ENCODE results near the gene SMAD6.

Gene SMAD6

DNA sequence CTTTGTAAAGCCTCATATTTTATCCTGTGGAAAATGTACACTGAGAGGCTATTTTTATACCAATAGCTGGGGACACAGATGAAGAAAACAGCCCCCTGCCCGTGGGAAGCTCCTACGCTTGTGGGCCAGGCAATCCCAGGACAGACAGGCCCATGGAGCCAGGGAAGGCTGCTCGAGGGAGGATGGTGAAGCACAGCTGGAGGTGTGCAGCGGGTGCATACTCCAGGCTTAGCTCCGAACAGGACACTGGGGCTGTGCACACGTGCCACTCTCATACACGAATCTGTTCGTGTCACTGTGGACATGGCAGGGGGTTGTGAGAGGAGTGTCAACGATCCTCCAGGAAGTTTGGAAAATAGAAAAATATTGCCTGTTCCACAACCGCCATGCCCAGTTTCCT, 36.1 kb downstream of the SMAD6 start:
- Histone ChIP-seq H3K4me1 (ENCODE audit: insufficient read depth, low read length) (peaks cover 2% of the 10 kb centered on the region), H3K27me3 (ENCODE audit: insufficient read depth, low read length) (no peaks in the 10 kb centered on the region), H2AFZ (ENCODE audit: low read depth, low read length) (no peak overlapping the region), H3K36me3 (ENCODE audit: insufficient read depth, low read length) (no peaks in the 10 kb centered on the region), H3K4me3 (ENCODE audit: low read length) (no peak overlapping the region), H3K9me3 (ENCODE audit: low read length) (no peaks in the 10 kb centered on the region)

DNA sequence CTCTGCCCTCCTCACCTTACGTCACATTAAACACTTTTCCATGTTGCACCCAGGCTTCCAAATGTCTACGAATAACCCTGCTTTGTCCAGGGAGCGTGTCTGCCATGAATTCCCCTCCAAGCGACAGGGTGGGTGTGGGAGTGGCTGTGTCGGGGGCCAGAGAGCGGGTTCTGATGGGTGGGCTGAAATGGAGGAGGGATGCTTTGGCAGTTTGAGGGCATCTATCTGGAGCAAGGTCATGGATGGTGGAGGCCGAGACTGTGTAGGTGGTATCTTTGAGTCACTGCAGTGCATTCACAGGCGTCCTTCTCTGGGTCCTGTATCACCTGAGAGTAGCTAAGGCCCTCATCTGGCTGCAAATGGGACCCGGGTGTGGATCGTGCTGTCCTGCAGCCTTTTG, 36.6 kb downstream of the SMAD6 start:
- Histone ChIP-seq H3K4me3 (ENCODE audit: low read length) (no peak overlapping the region), H3K27me3 (ENCODE audit: insufficient read depth, low read length) (no peaks in the 10 kb centered on the region), H2AFZ (ENCODE audit: low read depth, low read length) (no peak overlapping the region), H3K4me1 (ENCODE audit: insufficient read depth, low read length) (peaks cover 2% of the 10 kb centered on the region), H3K9me3 (ENCODE audit: low read length) (no peaks in the 10 kb centered on the region), H3K36me3 (ENCODE audit: insufficient read depth, low read length) (no peaks in the 10 kb centered on the region)

DNA sequence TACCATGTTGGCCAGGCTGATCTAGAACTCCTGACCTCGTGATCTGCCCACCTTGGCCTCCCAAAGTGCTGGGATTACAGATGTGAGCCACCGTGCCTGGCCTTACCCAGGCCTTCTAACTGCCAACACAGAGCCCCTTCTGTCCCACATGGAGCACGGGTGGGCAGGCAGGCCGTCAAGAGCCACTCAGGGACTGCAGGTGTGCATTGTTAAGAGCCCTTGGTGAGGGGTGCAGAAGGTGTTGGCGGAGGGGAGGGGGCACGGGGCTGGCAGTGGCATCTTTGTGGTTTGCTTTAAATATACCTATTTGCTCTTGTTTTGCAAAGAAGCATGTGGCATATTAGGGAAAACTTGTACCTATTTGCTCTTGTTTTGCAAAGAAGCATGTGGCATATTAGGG, 37.3 kb downstream of the SMAD6 start:
- no peaks in the 10 kb centered on the region for H3K36me3 ChIP-seq (ENCODE audit: insufficient read depth, low read length)

DNA sequence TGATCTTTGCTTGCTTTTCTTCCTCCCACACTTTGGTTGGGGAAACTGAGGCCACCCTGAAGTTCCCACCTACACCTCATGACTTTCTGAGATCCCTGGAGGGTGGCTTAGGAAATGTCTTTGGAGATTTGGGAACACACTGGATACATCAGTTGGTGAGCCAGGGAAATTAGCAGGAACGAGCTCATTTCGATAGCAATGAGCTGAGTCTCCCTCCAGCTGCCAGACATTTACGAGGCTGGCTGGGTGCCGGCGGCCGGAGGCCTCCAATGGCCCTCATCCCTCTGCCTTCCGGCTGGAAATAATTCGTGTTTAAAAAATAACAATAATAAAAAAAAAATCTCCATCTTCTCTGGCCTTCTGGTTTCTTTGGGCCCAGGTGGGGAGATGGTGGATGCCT, 38.8 kb downstream of the SMAD6 start:
- Histone ChIP-seq H3K4me1 (ENCODE audit: insufficient read depth, low read length) (peaks cover 11% of the 10 kb centered on the region), H3K9me3 (ENCODE audit: low read length) (no peaks in the 10 kb centered on the region), H2AFZ (ENCODE audit: low read depth, low read length) (no peak overlapping the region), H3K4me3 (ENCODE audit: low read length) (no peak overlapping the region), H3K36me3 (ENCODE audit: insufficient read depth, low read length) (no peaks in the 10 kb centered on the region), H3K27me3 (ENCODE audit: insufficient read depth, low read length) (no peaks in the 10 kb centered on the region)

More for the DNA sequence above, 37.3 kb downstream of the SMAD6 start:
- H3K9me3 ChIP-seq (ENCODE audit: low read length) = no peaks in the 10 kb centered on the region
- H3K4me1 ChIP-seq (ENCODE audit: insufficient read depth, low read length) = no peaks in the 10 kb centered on the region
- no peaks in the 10 kb centered on the region for H3K27me3 ChIP-seq (ENCODE audit: insufficient read depth, low read length)
- no peak overlapping the region for H2AFZ ChIP-seq (ENCODE audit: low read depth, low read length)
- no peak overlapping the region for H3K4me3 ChIP-seq (ENCODE audit: low read length)

DNA sequence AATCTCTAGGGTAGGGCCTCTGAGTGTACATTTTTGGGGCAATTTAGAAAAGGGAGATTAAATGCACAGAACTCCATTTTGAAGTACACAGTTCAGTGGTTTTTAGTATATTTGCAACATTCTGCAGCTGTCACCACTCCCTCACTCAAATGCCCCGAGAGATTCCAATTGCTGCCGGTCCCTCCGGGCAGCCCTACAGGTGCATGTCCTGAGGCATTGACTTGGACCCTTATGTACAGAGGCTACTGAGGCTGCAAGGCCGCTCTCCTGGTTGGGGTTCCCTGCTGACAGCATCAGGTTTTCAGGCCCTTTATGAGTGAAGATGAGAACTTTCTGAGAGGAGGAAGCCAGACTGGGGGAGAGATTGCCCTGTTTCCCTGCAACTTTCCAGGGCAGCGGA, 39.6 kb downstream of the SMAD6 start:
- H3K27me3 ChIP-seq (ENCODE audit: insufficient read depth, low read length) = no peaks in the 10 kb centered on the region
- peaks cover 19% of the 10 kb centered on the region for H3K4me1 ChIP-seq (ENCODE audit: insufficient read depth, low read length)
- H3K4me3 ChIP-seq (ENCODE audit: low read length) = no peak overlapping the region
- no peaks in the 10 kb centered on the region for H3K9me3 ChIP-seq (ENCODE audit: low read length)
- H2AFZ ChIP-seq (ENCODE audit: low read depth, low read length) = no peak overlapping the region
- H3K36me3 ChIP-seq (ENCODE audit: insufficient read depth, low read length) = no peaks in the 10 kb centered on the region

DNA sequence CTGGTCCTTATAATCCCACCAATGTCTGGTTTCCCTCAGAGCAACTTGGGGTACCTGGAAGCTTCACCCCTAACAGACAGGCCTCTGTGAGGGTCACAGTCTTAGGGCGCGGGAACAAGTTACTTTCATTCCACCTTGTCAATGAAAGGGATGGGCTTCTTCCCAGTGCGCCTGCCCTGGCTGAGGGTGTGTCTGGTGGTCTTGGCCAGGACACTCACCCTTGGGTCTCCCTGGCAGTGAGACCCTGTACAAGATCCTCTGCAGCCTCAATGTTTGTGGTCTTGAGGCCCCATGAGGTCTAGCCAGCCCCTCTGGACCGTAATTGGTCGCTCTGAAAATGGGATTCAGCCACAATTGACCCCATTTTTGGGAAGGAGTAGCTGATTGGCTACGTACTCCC, 40.2 kb downstream of the SMAD6 start:
- no peaks in the 10 kb centered on the region for H3K9me3 ChIP-seq (ENCODE audit: low read length)
- H3K4me3 ChIP-seq (ENCODE audit: low read length) = no peak overlapping the region
- H3K36me3 ChIP-seq (ENCODE audit: insufficient read depth, low read length) = no peaks in the 10 kb centered on the region
- H3K4me1 ChIP-seq (ENCODE audit: insufficient read depth, low read length) = peaks cover 19% of the 10 kb centered on the region
- no peak overlapping the region for H2AFZ ChIP-seq (ENCODE audit: low read depth, low read length)
- H3K27me3 ChIP-seq (ENCODE audit: insufficient read depth, low read length) = no peaks in the 10 kb centered on the region

DNA sequence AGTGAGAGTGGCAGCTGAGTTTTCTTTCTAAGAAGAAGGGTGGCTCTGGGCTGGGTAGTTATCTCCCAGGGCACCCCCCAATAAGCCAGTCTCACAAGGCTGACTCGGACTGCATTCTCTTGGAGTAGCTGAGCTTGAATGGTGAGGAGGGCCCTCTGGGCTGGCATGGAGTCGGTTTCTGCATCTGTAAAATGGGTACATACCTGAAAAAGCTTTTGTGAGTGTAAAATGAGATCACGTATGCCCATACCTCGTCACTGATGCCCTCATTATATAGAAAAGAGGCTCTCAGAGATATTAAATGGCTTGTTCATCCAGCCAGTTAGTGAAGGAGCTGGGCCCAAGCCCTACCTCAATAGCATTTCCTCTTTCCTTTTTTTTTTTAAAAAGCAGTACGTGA, 41.2 kb downstream of the SMAD6 start:
- no peak overlapping the region for H3K4me3 ChIP-seq (ENCODE audit: low read length)
- H2AFZ ChIP-seq (ENCODE audit: low read depth, low read length) = no peak overlapping the region
- H3K36me3 ChIP-seq (ENCODE audit: insufficient read depth, low read length) = no peaks in the 10 kb centered on the region
- H3K9me3 ChIP-seq (ENCODE audit: low read length) = no peaks in the 10 kb centered on the region
- H3K4me1 ChIP-seq (ENCODE audit: insufficient read depth, low read length) = peaks cover 21% of the 10 kb centered on the region
- H3K27me3 ChIP-seq (ENCODE audit: insufficient read depth, low read length) = no peaks in the 10 kb centered on the region

DNA sequence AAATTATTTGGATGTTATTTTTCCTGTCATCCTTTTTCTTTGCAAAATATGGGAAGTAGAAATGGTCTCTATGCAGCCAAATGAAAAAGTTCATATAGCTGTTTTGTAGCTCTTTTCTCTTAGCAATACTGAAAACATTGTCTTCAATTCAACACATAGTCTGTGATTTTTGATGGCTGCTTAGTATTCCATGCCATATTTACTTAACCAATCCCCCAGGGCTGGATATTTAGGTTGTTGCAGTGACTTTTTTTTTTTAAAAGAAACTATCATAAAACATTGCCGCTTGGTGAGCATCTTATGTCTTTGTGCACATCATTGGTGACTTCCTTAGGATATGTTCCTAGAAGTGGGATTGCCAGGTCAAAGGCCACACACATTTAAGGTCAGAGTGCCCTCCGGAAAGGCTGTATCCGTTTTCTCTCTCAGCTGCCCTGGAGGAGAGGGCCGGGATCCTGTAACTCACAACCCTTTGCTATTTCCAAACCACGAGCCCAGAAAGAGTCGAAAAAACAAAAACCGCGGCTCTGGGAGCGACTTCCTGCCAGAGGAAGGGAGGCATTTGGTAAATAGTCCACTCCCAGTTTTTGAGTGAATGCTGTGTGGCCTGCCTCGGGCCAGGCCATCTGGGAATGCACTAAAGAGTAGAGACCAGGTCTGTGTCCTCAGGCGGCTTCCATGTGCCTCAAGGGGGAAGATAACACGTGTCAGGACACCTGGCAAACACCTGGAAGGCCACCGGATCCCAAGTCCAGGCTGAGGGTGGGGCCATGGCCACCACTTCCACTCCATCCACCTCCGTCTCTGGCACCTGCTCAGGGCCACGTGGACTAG, 41.9 kb downstream of the SMAD6 start:
- H3K4me3 ChIP-seq (ENCODE audit: low read length) = no peak overlapping the region
- no peaks in the 10 kb centered on the region for H3K27me3 ChIP-seq (ENCODE audit: insufficient read depth, low read length)
- no peaks in the 10 kb centered on the region for H3K36me3 ChIP-seq (ENCODE audit: insufficient read depth, low read length)
- H3K9me3 ChIP-seq (ENCODE audit: low read length) = no peaks in the 10 kb centered on the region
- H2AFZ ChIP-seq (ENCODE audit: low read depth, low read length) = no peak overlapping the region
- H3K4me1 ChIP-seq (ENCODE audit: insufficient read depth, low read length) = peaks cover 24% of the 10 kb centered on the region

DNA sequence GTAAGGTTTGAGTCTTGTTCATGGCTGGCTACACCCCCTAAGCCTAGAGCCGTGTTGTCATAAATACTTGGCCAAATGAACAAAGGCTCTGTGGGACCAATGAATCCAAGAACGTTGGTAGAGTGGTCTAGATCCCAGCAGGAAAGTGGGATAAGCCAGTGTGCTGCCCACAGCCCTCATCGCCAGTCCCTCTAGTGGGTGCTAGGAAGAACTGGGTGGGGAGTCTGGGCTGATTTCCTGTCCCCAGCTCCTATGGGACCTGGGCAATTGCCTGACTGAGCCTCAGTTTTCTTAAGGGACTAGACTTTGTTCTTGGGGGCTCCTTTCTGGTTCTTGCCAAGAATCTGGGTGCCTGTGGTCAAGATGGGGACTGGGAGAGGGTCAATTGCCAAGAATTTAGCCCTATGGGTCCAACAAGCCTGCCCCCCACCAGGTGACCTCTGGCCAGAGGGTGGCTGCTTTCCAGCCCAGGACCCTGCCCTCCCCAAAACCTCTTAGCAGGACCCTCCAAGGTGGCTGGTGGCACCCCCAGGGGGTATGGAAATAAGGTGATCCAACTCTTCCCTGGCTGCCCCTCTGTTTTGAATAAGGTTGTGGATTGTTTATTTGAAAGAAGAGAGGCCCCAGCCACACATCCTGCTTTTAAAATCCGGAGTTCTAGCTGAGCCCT, 42.7 kb downstream of the SMAD6 start:
- Histone ChIP-seq H3K27me3 (ENCODE audit: insufficient read depth, low read length) (no peaks in the 10 kb centered on the region), H3K4me3 (ENCODE audit: low read length) (no peak overlapping the region), H3K36me3 (ENCODE audit: insufficient read depth, low read length) (no peaks in the 10 kb centered on the region), H3K4me1 (ENCODE audit: insufficient read depth, low read length) (peaks cover 24% of the 10 kb centered on the region), H2AFZ (ENCODE audit: low read depth, low read length) (no peak overlapping the region), H3K9me3 (ENCODE audit: low read length) (no peaks in the 10 kb centered on the region)

DNA sequence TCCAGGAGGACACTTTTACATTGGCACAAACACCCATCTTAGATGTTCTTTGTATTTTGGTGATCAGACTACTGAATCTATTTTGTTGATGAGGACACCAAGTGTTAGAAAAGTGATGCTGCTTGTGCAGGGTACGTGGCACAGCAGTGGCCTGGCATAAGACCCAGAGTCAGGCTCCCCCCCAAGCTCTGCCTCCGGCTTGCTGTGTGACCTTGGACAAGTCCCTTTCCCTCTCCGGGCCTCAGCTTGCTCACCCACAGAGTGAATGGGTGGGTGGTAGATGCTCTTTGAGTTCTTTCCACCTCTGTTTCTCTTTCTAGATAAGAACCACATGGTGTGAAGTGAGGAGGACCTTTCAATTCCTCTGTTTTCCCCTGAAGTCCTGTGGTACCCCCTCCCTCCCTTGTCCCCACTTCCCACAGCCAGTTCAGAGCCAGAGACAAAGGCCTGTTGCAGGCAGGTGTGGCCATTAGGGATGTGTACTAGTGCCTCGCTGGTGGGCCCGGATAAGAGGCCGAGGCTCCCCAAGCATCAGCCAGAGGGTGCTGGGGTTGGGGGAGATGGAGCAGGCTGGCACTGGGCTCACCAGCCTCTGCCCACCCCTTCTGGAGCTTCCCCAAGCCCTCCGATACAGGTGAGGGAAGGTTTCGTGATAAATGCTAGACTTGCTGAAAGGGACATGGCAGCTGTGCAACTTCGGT, 43.6 kb downstream of the SMAD6 start:
- H3K4me1 ChIP-seq (ENCODE audit: insufficient read depth, low read length) = peaks cover 24% of the 10 kb centered on the region
- H3K9me3 ChIP-seq (ENCODE audit: low read length) = no peaks in the 10 kb centered on the region
- no peak overlapping the region for H3K4me3 ChIP-seq (ENCODE audit: low read length)
- H2AFZ ChIP-seq (ENCODE audit: low read depth, low read length) = no peak overlapping the region
- no peaks in the 10 kb centered on the region for H3K36me3 ChIP-seq (ENCODE audit: insufficient read depth, low read length)
- H3K27me3 ChIP-seq (ENCODE audit: insufficient read depth, low read length) = no peaks in the 10 kb centered on the region

DNA sequence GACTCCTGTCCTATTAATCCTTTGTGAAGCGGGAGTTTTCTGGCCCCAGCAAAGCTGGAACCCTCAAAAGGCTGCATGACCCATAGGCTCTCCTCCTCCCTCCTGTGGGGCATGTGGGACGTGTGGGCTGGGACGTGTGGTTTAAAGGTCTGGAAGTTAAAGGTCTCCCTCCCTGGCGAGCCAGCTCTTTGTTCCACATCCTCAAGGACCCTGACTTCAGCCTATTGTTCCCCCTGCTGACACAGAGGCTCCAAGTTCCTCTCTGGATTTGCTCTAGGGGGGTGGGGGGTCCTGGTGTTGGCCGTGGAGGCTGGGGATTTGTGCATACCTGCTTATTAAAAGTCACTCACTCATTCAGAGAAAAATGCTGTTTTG, 44.2 kb downstream of the SMAD6 start:
- no peaks in the 10 kb centered on the region for H3K27me3 ChIP-seq (ENCODE audit: insufficient read depth, low read length)
- no peaks in the 10 kb centered on the region for H3K9me3 ChIP-seq (ENCODE audit: low read length)
- no peak overlapping the region for H3K4me3 ChIP-seq (ENCODE audit: low read length)
- no peak overlapping the region for H2AFZ ChIP-seq (ENCODE audit: low read depth, low read length)
- H3K36me3 ChIP-seq (ENCODE audit: insufficient read depth, low read length) = no peaks in the 10 kb centered on the region
- H3K4me1 ChIP-seq (ENCODE audit: insufficient read depth, low read length) = peaks cover 24% of the 10 kb centered on the region

DNA sequence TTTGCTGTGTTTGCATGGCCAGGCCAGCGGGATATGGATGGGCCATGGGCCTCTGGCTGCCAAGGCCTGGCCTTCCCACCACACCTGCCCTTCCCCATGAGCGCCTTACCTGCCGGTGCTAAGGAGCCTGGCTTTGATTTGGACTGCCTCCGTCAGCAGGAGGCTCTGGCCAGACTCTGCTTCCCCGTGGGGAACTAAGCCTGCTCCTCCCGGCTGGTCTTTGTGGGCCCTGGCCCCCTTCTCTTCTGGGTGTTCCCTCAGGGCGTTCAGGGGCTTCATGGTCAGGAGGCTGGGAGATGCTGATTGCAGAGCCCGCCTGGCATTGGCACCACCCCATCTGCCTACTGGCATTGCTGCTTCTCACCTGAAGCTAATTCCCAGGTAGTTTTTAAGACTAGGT, 45.2 kb downstream of the SMAD6 start:
- Histone ChIP-seq H3K4me3 (ENCODE audit: low read length) (no peak overlapping the region), H3K27me3 (ENCODE audit: insufficient read depth, low read length) (no peaks in the 10 kb centered on the region), H2AFZ (ENCODE audit: low read depth, low read length) (no peak overlapping the region), H3K36me3 (ENCODE audit: insufficient read depth, low read length) (no peaks in the 10 kb centered on the region), H3K9me3 (ENCODE audit: low read length) (no peaks in the 10 kb centered on the region), H3K4me1 (ENCODE audit: insufficient read depth, low read length) (peaks cover 24% of the 10 kb centered on the region)

All from neuron (in vitro differentiated cells).